ENCODE results near the gene UQCRQ.
"Not testable (repeated sequence)": the region's sequence is repeated elsewhere in the genome, so short reads cannot be mapped to it uniquely, and the experiment has no call there.

Gene UQCRQ

DNA sequence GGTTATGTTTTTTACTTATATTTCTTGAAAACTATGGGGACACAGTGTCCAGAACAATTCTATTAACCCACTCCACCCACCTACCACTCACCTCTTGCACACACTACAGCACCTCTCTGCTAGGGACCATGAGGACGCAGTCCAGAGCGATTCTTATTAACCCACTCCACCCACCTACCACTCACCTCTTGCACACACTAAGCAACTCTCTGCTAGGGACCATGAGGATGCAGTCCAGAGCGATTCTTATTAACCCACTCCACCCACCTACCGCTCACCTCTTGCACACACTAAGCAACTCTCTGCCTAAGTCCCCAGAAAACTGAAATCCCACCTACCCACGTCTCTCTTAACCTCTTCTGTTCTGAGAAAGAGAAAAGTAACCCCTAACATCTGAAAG lies 33.8 kb upstream of the UQCRQ start:
- DNase-seq (ENCODE audit: low read depth): no peak

DNA sequence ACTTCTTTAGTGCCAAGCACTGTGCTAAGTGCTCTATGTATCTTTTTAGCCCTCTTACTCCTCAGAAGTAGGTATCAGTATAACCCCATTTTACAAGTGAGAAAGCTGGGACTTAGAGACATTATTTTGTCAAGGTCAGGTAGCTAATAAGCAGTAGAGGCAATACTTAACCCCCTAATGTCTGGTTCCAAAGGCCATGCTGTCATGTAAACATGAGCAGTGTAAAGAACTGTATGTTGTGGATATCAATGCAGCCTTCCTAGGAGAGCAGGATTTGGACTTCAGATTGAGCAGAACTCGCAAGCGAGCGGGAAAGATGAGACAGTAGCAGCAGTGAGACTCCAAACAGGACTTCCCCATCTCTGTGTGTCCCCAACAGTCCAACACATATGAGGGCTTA lies 32.4 kb upstream of the UQCRQ start:
- no peak for DNase-seq (ENCODE audit: low read depth)

DNA sequence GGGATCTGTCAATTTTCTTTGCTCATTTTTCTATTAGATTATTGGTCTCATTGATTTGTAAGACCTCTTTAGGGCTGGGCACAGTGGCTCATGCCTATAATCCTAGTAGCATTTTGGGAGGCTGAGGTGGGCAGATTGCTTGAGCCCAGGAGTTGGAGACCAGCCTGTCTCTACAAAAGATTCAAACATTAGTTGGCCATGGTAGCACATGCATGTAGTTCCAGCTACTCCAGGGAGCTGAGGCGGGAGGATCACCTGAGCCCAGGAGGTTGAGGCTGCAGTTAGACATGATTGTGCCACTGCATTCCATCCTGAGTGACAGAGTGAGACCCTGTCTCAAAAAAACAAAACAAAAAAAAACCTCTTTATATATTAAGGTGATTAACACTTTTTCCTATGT lies 29.6 kb upstream of the UQCRQ start:
- DNase-seq (ENCODE audit: low read depth): no peak

DNA sequence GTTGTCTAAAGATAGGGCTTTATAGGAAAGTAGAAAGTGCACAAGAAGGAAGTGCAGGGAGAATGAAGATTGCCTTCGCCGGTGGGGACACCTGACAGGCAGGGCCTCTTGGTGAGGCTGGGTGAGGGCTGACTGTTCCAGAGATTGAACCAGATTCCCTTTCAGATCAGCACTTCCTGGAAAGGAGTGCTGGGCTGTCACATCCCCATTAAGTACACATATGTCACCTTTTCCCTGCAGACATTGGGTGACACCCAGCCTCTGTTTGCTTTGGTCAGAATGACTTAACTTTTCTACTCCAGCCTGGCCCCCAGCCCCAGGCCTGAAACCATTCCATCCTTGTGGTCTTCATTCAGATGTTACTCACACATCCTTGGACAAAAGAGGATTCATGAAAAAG lies 28.6 kb upstream of the UQCRQ start:
- DNase-seq (ENCODE audit: low read depth): no peak

DNA sequence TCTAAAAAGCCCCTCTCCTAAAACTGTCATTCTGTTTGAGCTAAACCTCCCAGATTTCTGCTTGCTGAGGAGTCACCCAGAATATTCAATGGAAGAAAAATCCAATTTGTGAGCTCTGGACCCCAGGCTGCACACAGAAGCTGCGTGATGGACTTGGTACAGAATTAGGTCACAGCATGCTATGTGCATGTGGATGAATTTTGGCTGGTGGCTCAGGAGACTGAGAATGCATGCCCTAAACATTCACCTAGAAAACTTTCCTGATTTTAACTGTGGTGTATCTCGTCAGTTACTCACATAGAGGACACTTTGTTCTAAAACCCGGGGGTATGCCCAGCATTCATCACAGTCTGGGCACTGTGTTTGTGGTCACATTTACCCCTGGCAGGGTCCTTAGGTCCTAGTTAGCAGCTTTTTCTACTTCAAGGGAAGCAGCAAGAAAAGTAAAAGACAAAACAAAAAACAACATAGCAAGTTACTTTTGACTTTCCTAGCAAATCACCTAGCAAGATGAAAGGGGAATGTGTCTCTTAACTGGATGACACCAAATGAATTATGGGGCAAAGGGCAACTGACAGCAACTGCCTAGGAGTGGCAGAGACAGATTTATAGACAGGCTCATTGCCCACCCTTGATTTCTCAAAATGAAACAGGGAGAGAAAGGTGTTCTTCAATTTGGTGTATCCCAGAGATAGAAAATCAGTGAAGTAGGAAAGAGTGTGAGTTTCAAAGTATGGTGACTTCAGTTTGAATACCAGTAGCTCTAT lies 27.7 kb upstream of the UQCRQ start:
- no peak for DNase-seq (ENCODE audit: low read depth)

DNA sequence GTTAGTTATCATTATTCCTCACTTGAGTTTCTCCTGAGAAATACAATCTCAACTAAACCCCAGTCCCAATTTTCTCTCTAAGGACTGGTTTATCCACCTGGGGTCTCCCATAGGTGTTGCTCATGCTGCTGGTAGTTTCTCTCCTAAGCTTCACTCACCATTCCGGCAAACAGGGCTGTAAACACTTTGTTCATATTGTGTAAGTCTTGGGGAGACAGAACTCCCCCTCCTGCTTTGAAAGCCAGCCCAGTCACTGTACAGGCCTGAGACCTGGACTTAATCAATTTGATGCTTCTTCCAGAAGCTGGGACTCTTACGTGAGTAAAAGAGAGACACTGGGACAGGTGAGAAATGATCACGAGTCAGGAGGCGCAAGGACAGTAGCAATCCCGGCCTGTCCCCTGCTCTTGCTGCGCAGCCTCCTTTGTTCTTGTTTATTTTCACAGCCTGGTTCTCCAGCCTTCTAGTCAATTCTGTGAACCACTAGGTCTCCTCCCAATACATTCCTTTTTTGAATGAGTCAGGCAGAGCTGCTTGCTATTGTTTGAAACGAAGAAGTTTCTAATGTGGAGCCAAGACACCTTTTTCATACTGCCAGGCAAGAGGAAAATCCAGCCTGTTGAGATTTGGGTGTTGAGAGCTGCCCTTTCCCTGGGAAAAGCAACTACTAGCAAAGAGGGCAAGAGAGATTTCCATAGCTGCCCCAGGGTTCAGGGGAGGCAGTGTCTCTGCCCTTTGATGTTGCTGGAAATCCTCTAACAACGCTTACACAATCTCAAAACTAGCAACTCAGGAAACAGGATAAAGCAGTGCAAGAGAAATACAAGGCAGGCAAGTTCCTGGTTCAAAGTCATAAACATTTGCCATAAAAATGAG lies 26.8 kb upstream of the UQCRQ start:
- no peak for DNase-seq (ENCODE audit: low read depth)

DNA sequence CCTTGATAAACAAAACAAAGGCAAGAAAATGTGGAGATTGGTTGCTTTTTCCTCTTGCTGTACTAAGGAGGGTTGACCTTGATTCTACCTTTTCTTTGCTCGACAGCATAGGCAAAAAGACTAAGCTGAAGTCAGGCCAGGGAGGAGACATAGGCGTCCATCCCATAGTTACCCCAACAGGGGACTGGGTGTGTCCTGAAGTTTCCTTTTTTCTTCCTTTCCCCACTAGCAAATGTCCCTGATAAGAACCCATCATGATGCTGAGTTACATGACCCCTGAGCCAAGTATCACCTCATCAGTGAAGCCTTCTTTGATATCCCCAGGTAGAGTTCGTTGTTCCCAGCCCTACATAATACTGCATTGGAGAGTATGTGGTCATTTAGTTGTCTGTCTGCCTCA lies 26.1 kb upstream of the UQCRQ start:
- no peak for DNase-seq (ENCODE audit: low read depth)

DNA sequence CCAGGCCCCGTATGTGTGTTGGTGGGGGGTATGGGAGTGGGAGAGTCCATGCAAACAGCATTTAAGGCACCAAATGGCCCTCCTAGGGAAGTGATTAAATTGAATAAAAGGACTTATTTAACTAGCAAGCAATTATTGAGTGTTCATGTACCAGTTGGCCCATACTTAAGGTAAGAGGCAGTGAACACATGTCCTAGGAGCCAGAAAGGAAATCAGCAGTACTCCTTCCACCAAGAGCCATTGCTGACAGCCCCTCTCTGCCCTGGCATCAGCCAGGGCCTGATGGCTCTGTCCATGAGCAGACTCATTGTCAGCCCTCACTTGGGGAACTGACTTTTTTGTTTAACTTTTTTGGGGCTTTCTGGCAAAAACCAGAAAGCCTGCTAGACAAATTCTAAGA lies 25.5 kb upstream of the UQCRQ start:
- DNase-seq (ENCODE audit: low read depth): no peak

DNA sequence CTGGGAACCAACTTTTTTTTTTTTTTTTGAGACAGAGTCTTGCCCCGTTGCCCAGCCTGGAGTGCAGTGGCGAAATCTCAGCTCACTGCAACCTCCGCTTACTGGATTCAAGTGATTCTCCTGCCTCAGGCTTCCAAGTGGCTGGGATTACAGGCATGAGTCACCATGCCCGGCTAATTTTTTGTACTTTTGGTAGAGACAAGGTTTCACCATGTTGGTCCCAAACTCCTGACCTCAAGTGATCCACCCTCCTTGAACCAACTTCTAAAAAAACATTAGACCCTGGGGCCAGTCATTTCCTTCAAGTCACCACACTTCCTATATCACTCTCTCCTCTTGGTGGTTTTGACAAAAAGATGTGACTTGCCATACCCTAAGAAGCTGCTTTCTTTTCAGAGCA lies 25.1 kb upstream of the UQCRQ start:
- DNase-seq (ENCODE audit: low read depth): no peak

DNA sequence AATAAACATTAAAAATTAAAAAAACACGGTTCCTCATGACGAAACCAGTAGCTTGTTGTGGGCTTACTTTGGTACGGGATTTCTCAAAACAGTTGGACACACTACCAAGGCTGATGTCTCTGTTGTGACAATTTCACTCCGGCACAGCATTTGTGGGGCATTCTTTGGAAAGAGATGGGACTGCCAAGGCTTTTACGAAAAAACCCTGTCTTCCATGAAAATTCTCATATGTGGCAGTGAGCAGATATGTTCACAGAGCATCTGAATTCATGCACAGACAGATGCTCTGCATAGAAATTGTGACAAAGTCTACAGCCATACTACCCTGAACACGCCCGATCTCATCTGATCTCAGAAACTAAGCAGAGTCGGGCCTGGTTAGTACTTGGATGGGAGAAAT lies 18.2 kb upstream of the UQCRQ start:
- no peak for DNase-seq (ENCODE audit: low read depth)

DNA sequence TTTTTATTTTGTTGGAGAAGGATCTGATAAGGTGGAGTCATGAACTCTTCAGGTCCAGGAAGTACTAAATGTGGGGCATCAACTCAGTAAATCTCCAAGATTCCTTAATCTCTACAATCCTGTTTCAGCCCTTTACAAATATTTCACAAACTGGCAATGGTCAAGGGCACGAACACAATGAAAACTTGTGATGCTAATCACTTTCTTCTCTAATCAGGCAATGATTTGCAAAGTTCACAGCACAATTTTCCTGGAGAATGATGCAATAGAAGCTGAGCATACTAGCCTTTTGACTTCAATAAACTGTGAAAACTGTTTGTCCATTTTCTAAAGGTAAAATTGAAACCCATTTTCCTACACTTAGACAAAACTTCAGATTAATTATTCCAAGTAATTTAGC lies 17.1 kb upstream of the UQCRQ start:
- no peak for DNase-seq (ENCODE audit: low read depth)

DNA sequence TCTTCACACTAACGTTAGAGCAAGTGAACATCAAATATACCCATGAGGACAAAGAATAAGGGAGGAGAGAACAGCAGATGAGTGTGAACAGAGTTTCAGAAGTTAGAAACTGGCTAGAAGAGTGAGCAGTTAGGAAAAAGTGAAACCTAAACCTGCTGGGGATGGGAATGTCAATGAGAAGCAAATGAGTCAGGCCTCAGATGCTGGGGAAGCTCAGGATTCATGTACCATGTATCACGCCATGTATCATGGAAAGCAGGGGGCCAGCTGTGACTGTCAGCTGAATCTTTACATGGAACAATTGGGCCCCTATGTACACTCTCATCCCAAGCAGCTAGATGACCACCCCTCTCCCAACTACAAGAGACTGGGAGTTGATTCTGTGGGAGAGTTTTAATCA lies 16.4 kb upstream of the UQCRQ start:
- DNase-seq (ENCODE audit: low read depth): no peak

DNA sequence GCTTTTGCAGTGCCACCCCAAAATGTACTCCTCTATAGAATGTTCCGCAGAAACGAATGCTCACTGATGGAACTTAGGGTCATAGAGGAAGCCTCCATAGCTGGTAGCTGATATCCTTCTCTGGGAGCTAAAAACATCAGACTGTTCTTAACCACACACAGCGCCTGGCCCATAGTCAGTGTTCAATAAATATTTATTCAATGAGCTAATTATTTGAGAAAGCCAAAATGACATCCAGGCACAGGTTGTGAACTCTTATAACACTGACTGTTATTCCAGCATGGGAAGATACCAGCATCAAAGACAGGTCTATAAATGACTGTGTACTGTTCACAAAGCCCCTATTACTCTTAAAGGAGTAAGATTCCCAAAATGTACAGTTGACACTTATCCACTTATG lies 13.1 kb upstream of the UQCRQ start:
- DNase-seq (ENCODE audit: low read depth): no peak

DNA sequence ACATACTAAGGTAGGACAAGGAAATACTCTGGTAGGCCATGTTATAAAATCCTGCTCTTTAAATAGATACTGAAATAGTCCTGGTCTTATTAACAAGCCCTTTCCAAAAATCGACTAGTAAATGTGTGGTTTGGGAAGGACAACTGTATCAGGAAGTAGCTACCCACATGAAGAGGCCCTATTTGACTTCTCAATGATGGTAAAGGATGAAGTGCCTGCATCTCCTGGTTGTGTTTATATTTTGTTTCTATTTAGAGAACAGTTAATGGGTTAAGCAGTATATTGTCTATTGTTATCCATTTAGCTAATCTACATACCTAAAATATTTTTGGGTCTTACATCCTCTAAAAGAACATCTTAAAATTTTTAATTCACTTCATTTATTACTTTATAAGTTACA lies 12.7 kb upstream of the UQCRQ start:
- DNase-seq (ENCODE audit: low read depth): no peak

DNA sequence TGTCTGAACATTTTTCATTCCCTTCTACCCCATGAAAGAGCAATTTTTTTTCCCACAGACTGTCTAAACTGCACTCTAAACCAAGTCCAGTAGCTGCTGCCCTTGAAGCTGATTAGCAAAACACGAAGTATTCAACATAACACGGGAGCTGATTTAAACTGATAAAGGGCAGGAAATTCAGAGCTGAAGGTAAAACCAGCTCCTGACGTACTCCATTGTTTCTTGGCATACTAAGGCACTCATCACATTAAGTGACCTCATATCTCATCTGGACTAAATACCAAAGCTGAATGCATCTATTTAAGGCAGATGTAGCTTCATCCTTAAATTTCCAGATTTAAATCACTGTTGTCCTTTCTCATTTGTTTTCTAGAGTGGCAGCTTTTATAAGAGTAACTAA lies 12.1 kb upstream of the UQCRQ start:
- DNase-seq (ENCODE audit: low read depth): no peak

DNA sequence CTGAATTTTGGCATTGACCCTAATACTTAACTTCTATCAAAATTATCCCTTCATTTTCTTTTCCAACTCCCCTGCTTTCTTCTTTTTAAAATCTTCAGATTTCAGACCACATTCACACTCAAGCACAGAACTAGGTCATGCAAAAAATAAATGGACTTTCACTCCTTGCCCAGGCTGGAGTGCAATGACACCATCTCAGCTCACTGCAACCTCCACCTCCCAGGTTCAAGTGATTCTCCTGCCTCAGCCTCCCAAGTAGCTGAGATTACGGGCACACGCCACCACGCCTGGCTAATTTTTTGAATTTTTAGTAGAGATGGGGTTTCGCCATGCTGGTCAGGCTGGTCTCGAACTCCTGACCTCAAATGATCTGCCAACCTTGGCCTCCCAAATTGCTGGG lies 11.4 kb upstream of the UQCRQ start:
- not testable (repeated sequence) for DNase-seq (ENCODE audit: low read depth)

DNA sequence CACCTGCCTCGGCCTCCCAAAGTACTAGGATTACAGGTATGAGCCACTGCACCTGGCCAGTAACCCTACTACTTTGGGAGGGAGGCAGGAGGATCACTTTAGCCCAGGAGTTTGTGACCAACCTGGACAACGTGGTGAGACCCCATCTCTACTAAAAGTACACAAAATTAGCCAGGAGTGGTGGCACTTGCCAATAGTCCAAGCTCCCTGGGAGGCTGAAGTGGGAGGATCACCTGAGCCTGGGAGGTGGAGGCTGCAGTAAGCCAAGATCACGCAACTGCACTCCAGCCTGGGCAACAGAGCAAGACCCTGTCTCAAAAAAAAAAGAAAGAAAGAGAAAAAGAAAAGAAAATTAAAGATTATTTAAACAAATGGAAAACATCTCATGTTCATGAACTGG lies 10.4 kb upstream of the UQCRQ start:
- DNase-seq (ENCODE audit: low read depth): no peak

DNA sequence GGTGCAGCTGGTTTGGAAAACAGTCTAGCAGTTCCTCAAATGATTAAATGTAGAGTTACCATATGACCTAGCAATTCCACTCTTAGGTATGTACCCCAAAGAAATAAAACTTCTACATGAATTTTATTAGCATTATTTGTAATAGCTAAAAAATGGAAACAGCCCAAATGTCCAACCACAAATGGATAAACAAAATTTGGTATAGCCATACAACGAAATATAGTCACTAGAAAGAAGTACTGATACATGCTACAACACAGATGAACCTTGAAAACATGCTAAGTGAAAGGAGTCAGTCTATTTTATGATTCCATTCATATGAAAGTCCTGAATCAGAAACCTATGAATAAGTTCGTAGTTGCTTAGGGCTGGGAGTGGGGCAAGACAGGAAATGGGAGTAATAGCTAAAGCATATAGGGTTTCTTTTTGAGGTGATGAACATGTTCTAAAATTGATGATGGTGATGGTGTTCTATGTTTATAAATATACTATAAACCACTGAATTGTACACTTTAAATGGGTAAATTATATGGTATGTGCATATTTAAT lies 6.5 kb upstream of the UQCRQ start:
- DNase-seq (ENCODE audit: low read depth): no peak

DNA sequence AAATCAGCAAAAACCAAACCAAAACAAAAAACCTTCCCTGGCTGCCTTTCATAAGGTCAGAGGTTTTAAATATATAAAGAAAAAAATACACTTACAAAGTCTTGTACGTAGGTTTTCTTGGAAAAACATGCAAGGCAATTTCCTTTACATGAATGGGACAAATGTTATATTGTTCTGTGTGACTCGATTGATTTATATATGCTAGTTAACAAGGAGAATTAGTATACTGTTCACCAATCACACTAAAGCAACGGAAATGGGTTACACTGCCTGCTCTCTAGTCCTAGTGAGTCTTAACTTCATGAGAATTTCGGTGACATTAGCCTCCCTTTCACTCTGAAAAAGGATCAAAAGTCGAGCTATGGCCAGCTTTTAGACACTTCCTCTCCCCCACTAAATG lies 5.7 kb upstream of the UQCRQ start:
- DNase-seq (ENCODE audit: low read depth): no peak

DNA sequence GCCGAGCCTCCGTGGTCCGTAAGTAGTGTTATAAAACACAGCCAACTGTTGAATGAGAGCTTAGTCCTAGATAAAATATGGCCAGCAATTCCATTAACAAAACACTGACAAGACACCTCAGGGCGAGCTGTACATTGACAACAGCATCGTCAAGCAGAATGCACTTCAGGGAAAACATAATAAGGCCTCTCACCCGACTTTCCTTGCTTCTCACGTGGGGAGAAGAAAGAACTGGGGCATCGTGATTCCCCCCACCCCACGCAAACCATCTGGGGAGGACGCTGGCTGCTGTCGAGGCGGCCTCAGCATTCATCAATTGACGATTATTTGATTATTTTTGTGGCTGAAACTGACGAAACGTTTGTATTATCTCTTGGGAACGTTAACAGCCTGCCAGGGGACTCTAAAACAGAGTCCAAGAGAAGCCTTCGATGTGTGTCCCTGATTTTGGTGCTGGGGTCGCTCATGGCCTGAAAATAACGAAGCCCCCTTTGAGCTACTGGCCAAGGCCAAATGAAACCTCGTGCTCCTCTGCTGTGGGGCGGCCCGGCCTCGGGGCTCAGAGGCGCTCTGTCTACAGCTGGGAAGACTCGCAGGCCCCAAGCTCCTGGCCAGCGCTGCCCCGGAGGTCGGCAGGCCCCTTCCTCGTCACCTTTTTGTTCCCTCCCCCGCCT lies 637 bp upstream of the UQCRQ start:
- no peak for DNase-seq (ENCODE audit: low read depth)

DNA sequence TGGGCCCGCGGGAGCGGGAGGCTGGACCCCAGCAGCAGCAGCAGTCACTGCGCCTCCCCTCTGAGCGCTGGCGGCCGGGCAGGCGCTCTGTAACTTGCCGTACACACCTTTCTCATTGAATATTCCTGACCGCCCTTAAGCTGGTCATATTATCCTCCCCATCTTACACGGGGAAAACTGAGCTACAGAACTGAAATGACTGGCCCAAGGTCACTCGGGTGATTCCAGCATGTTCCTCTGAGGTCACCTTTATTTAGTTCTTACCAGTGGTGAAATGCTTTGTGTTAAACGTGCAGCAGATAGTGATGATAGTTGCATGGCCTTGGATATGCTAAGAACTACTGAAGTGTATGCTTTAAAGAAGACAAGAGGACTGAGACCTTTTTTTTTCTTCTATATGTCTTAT lies 607 bp downstream of the UQCRQ start:
- DNase-seq (ENCODE audit: low read depth): no peak

DNA sequence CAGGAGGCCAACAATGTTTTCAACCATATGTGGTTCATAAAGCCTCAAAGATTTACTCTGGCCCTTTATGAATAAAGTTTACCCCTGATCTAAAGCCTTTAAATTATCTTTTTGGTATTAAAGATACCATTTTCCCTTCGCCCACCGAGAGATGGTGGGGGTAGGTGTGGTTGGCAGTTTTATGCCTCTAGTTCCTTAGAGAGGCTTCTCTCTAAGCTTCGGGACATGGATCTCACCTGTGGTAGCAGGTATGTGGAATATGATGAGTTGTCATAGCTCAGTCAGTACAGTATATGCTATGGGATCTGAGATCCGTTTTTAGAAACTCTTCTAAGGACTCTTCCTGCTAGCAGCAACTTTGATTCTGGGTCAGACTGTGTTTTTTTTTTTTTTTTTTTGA lies 2.3 kb downstream of the UQCRQ start:
- no peak for DNase-seq (ENCODE audit: low read depth)

DNA sequence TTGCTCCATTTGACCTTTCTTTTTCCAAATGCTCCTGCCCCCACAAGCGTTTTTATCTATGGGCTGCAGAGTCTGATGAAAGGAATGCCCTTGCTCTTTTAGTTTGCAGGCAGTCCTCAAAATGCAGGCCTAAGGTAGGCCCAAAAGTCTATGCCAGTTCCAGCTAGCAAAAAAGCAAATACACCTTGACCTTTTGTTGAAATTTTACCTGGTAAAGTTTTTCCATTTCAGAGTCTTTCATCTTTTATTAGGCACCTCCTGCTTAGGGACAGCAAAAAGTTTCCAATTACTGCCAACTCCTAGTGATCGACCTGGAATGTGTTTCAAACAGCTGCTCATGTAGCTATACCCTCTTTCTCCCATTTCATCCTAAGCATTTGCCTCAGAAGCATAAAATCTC lies 4.4 kb downstream of the UQCRQ start:
- DNase-seq (ENCODE audit: low read depth): no peak

All from stimulated activated CD4-positive, alpha-beta T cell treated with anti-CD3 and anti-CD28 coated beads, Interleukin-2, amount 100 ng/mL, for 4 hours (primary cell).